Measurements from ENCODE around the gene ASTN2. TPM values are rescaled to one million over a fixed set of nuclear protein-coding genes. Genes with fewer than 3 reads are reported as not detected.

The ASTN2 gene
- total and polyA plus RNA-seq, 10 donors = 0.87 to 6.1 (median 3.7) TPM

GRCh38 chr9:117444501-117444900 lies 29.6 kb upstream of the ASTN2 start:
- Histone ChIP-seq H3K4me3 (no peak overlapping the region), H3K4me1 (no peaks in the 10 kb centered on the region), H3K9me3 (no peaks in the 10 kb centered on the region), H3K36me3 (no peaks in the 10 kb centered on the region), H3K27ac (no peak overlapping the region), H3K27me3 (replicated peaks in 1 of 7) (no peaks in the 10 kb centered on the region)
- no peak for DNase-seq
- intact Hi-C loops (cut with DNase I; ENCODE audit: low total_unique reads) = no loop called here
- 50 to 75% (median 60%) methylated on average over 4 of the region's 4 CpGs for WGBS, 5 donors
- TF ChIP-seq, protein P1, sequence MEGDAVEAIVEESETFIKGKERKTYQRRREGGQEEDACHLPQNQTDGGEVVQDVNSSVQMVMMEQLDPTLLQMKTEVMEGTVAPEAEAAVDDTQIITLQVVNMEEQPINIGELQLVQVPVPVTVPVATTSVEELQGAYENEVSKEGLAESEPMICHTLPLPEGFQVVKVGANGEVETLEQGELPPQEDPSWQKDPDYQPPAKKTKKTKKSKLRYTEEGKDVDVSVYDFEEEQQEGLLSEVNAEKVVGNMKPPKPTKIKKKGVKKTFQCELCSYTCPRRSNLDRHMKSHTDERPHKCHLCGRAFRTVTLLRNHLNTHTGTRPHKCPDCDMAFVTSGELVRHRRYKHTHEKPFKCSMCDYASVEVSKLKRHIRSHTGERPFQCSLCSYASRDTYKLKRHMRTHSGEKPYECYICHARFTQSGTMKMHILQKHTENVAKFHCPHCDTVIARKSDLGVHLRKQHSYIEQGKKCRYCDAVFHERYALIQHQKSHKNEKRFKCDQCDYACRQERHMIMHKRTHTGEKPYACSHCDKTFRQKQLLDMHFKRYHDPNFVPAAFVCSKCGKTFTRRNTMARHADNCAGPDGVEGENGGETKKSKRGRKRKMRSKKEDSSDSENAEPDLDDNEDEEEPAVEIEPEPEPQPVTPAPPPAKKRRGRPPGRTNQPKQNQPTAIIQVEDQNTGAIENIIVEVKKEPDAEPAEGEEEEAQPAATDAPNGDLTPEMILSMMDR (IDR thresholded peaks at IDR 0.05 in 8 of 11, conservative IDR thresholded peaks at IDR 0.05 in 3 of 11) = no peak
- TF ChIP-seq POLR2AphosphoS5 (IDR thresholded peaks at IDR 0.05) (no peak), POLR2A (IDR thresholded peaks at IDR 0.05) (no peak)

GRCh38 chr9:117437283-117437682 lies 22.4 kb upstream of the ASTN2 start:
- Histone ChIP-seq H3K27ac (no peak overlapping the region), H3K4me3 (no peak overlapping the region), H3K27me3 (replicated peaks in 1 of 7) (no peaks in the 10 kb centered on the region), H3K36me3 (no peaks in the 10 kb centered on the region), H3K9me3 (no peaks in the 10 kb centered on the region), H3K4me1 (no peaks in the 10 kb centered on the region)
- DNase-seq = no peak
- 36 to 50% (median 44%) methylated on average over 6 of the region's 6 CpGs for WGBS, 5 donors
- TF ChIP-seq, protein P1 (IDR thresholded peaks at IDR 0.05 in 8 of 11, conservative IDR thresholded peaks at IDR 0.05 in 3 of 11) = no peak
- TF ChIP-seq POLR2A (IDR thresholded peaks at IDR 0.05) = no peak
- TF ChIP-seq POLR2AphosphoS5 (IDR thresholded peaks at IDR 0.05) = no peak
- intact Hi-C loops (cut with DNase I; ENCODE audit: low total_unique reads) = no loop called here

DNA sequence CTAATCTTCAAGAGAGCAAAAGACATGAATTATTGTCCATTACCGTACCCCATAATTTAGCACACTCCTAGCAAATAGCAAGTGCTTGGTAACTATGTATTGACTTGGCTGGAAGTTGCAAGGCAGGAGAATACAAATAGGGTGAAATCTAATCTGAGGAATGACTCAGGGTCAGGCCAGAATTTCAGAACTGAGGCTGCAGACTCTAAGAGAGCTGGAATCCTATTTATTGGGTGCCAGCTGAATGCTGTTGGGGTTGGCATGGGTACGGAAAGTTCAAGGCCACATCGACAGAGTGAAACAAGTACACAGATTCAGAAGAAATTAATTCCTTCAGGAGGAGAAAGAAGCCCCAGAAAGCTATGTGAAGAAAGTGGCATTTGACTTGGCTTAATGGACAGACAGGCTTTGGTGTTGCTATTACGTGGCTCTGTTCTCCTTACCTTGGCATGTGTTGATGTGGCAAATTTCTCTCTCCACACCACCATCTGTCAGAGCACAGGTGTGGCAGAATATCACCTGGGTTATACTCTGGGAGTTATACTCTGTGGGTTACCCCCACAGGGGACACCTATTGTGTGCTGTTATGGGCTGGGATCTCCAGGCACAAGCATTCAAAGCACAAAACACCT lies 20.9 kb upstream of the ASTN2 start:
- H3K36me3 ChIP-seq = no peaks in the 10 kb centered on the region
- WGBS, 5 donors = 74 to 82% (median 80%) methylated on average over 4 of the region's 4 CpGs
- H3K27ac ChIP-seq = no peak overlapping the region
- no peaks in the 10 kb centered on the region for H3K4me1 ChIP-seq
- intact Hi-C loops (cut with DNase I; ENCODE audit: low total_unique reads) = no loop called here
- no peak overlapping the region for H3K4me3 ChIP-seq
- no peaks in the 10 kb centered on the region for H3K9me3 ChIP-seq
- peaks cover 0 to 4% (median 0%) of the 10 kb centered on the region in 7 donors for H3K27me3 ChIP-seq (replicated peaks in 1 of 7)
- no peak for DNase-seq
- TF ChIP-seq, protein P1 (IDR thresholded peaks at IDR 0.05 in 8 of 11, conservative IDR thresholded peaks at IDR 0.05 in 3 of 11) = no peak
- TF ChIP-seq POLR2A (IDR thresholded peaks at IDR 0.05) = no peak
- TF ChIP-seq POLR2AphosphoS5 (IDR thresholded peaks at IDR 0.05) = no peak

DNA sequence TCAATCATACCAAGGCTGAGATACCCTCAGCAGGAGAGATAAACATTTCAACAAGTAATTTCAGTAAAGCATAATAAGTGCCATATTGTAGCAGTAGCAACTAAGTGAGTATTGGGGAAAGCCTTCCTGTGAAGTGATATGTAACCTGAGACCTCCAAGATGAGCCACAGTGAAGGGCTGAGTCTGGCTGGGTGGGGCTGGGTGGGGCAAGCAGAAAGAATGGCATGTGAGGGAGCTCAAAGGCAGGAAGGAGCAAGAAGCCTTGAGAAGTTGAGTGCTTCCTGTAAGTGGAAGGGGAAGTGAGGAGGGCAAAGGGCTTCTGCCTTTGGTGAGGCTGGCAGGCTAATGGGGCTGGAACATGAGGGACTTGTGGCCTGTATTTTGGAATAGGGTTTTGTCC lies 19.7 kb upstream of the ASTN2 start:
- Histone ChIP-seq H3K27me3 (replicated peaks in 1 of 7) (peaks cover 0 to 4% (median 0%) of the 10 kb centered on the region in 7 donors), H3K4me3 (no peak overlapping the region), H3K27ac (no peak overlapping the region), H3K9me3 (no peaks in the 10 kb centered on the region), H3K36me3 (no peaks in the 10 kb centered on the region), H3K4me1 (no peaks in the 10 kb centered on the region)
- intact Hi-C loops (cut with DNase I; ENCODE audit: low total_unique reads) = no loop called here
- no peak for DNase-seq
- TF ChIP-seq POLR2AphosphoS5 (IDR thresholded peaks at IDR 0.05) = no peak
- TF ChIP-seq, protein P1 (IDR thresholded peaks at IDR 0.05 in 8 of 11, conservative IDR thresholded peaks at IDR 0.05 in 3 of 11) = no peak
- no peak for TF ChIP-seq POLR2A (IDR thresholded peaks at IDR 0.05)

Data from spleen (tissue), 11 donors.